SJSA1 (cell line): ENCODE data around the gene OGT. TPM values are rescaled to one million over a fixed set of nuclear protein-coding genes. Genes with fewer than 3 reads are reported as not detected.
"Not testable (repeated sequence)": the region's sequence is repeated elsewhere in the genome, so short reads cannot be mapped to it uniquely, and the experiment has no call there.

ENCODE experiments used
- DNase-seq, 2 experiments: peaks; one replicate each; pipeline ENCODE4 v3.0.0-alpha.2; 2015 to 2020; ENCODE audit warnings: low spot score in 2 of 2, low read depth in 1 of 2
- H3K27ac ChIP-seq: fragments of 250-450 bp; sonication (Bioruptor Pico); 2 replicates; pipeline ENCODE4 v1.5.1; 2020; ENCODE audit warnings: mild to moderate bottlenecking, moderate library complexity
- H3K27me3 ChIP-seq: fragments of 250-450 bp; sonication (Bioruptor Pico); replicated peaks from 2 replicates; pipeline ENCODE4 v1.5.1; 2020; ENCODE audit warnings: mild to moderate bottlenecking, moderate library complexity
- H3K36me3 ChIP-seq: fragments of 250-450 bp; sonication (Bioruptor Pico); 2 replicates; pipeline ENCODE4 v1.5.1; 2020; ENCODE audit warnings: mild to moderate bottlenecking
- H3K4me1 ChIP-seq: fragments of 250-450 bp; sonication (Bioruptor Pico); replicated peaks from 2 replicates; pipeline ENCODE4 v1.6.1; 2021; ENCODE audit warnings: mild to moderate bottlenecking
- H3K4me3 ChIP-seq: fragments of 250-450 bp; sonication (Bioruptor Pico); 2 replicates; pipeline ENCODE4 v1.5.1; 2020; ENCODE audit warnings: mild to moderate bottlenecking
- H3K9me3 ChIP-seq: fragments of 250-450 bp; sonication (Bioruptor Pico); replicated peaks from 2 replicates; pipeline ENCODE4 v1.5.1; 2020; ENCODE audit warnings: mild to moderate bottlenecking
- total RNA-seq: library from RNA; depleted of rRNA; stranded (reverse); fragments of >200 nt; shearing (Covaris generic); gene quantifications from 2 replicates; pipeline ENCODE4 v1.2.3, GENCODE V29; 2014

Gene OGT
- total RNA-seq, 1 experiment from 2014 or later = 46.8 TPM

GRCh38 chrX:71546879-71547278, 14.0 kb downstream of the OGT start:
- no peak overlapping the region for H3K4me3 ChIP-seq
- no peak for DNase-seq
- H3K36me3 ChIP-seq = peaks cover 50% of the 10 kb centered on the region
- no peak overlapping the region for H3K27ac ChIP-seq
- H3K9me3 ChIP-seq = no peaks in the 10 kb centered on the region
- H3K27me3 ChIP-seq = no peaks in the 10 kb centered on the region
- H3K4me1 ChIP-seq = peaks cover 16% of the 10 kb centered on the region

- H3K9me3 ChIP-seq = no peaks in the 10 kb centered on the region
- H3K27ac ChIP-seq = no peak overlapping the region
- no peak overlapping the region for H3K4me3 ChIP-seq
- DNase-seq = no peak
- H3K27me3 ChIP-seq = no peaks in the 10 kb centered on the region
- H3K4me1 ChIP-seq = peaks cover 12% of the 10 kb centered on the region
- peaks cover 50% of the 10 kb centered on the region for H3K36me3 ChIP-seq
These were observed 14.4 kb downstream of the OGT start for GRCh38 chrX:71547339-71547738.

GRCh38 chrX:71549986-71550385, 17.1 kb downstream of the OGT start:
- H3K4me1 ChIP-seq = no peaks in the 10 kb centered on the region
- peaks cover 45% of the 10 kb centered on the region for H3K36me3 ChIP-seq
- H3K4me3 ChIP-seq = no peak overlapping the region
- H3K9me3 ChIP-seq = no peaks in the 10 kb centered on the region
- no peaks in the 10 kb centered on the region for H3K27me3 ChIP-seq
- DNase-seq = no peak
- H3K27ac ChIP-seq = no peak overlapping the region

GRCh38 chrX:71550578-71550977, 17.7 kb downstream of the OGT start:
- H3K9me3 ChIP-seq = no peaks in the 10 kb centered on the region
- H3K27me3 ChIP-seq = no peaks in the 10 kb centered on the region
- H3K27ac ChIP-seq = no peak overlapping the region
- H3K4me3 ChIP-seq = no peak overlapping the region
- no peak for DNase-seq
- H3K36me3 ChIP-seq = peaks cover 49% of the 10 kb centered on the region
- H3K4me1 ChIP-seq = no peaks in the 10 kb centered on the region

GRCh38 chrX:71556036-71556435, 23.1 kb downstream of the OGT start:
- Histone ChIP-seq H3K36me3 (peaks cover 55% of the 10 kb centered on the region), H3K27me3 (no peaks in the 10 kb centered on the region), H3K27ac (no peak overlapping the region), H3K9me3 (no peaks in the 10 kb centered on the region), H3K4me1 (peaks cover 5% of the 10 kb centered on the region), H3K4me3 (no peak overlapping the region)
- no peak for DNase-seq

- no peak for DNase-seq
- H3K36me3 ChIP-seq = peaks cover 78% of the 10 kb centered on the region
- no peak overlapping the region for H3K4me3 ChIP-seq
- peaks cover 5% of the 10 kb centered on the region for H3K4me1 ChIP-seq
- H3K27me3 ChIP-seq = no peaks in the 10 kb centered on the region
- no peaks in the 10 kb centered on the region for H3K9me3 ChIP-seq
- H3K27ac ChIP-seq = no peak overlapping the region
These were observed 26.0 kb downstream of the OGT start for GRCh38 chrX:71558920-71559319.

- H3K9me3 ChIP-seq, DNase-seq, H3K27ac ChIP-seq, H3K4me3 ChIP-seq, H3K4me1 ChIP-seq, H3K27me3 ChIP-seq: not testable (repeated sequence)
- H3K36me3 ChIP-seq = peaks cover 79% of the 10 kb centered on the region
These were observed 26.9 kb downstream of the OGT start for GRCh38 chrX:71559773-71560172.

GRCh38 chrX:71563921-71564320, 31.0 kb downstream of the OGT start:
- Histone ChIP-seq H3K4me3 (no peak overlapping the region), H3K27ac (no peak overlapping the region), H3K27me3 (no peaks in the 10 kb centered on the region), H3K4me1 (peaks cover 5% of the 10 kb centered on the region), H3K36me3 (peaks cover 85% of the 10 kb centered on the region), H3K9me3 (no peaks in the 10 kb centered on the region)
- DNase-seq = no peak

- no peaks in the 10 kb centered on the region for H3K27me3 ChIP-seq
- no peak for DNase-seq
- H3K4me1 ChIP-seq = no peaks in the 10 kb centered on the region
- H3K9me3 ChIP-seq = no peaks in the 10 kb centered on the region
- H3K4me3 ChIP-seq = no peak overlapping the region
- H3K27ac ChIP-seq = no peak overlapping the region
- peaks cover 74% of the 10 kb centered on the region for H3K36me3 ChIP-seq
These were observed 32.7 kb downstream of the OGT start for GRCh38 chrX:71565474-71566041.

GRCh38 chrX:71571390-71571789, 38.5 kb downstream of the OGT start:
- H3K4me1 ChIP-seq, H3K27me3 ChIP-seq, H3K27ac ChIP-seq, DNase-seq, H3K9me3 ChIP-seq, H3K4me3 ChIP-seq: not testable (repeated sequence)
- H3K36me3 ChIP-seq = peaks cover 58% of the 10 kb centered on the region

- Histone ChIP-seq H3K27me3 (no peaks in the 10 kb centered on the region), H3K4me1 (no peaks in the 10 kb centered on the region), H3K4me3 (no peak overlapping the region), H3K9me3 (no peaks in the 10 kb centered on the region), H3K27ac (no peak overlapping the region), H3K36me3 (peaks cover 42% of the 10 kb centered on the region)
- DNase-seq = no peak
These were observed 40.7 kb downstream of the OGT start for GRCh38 chrX:71573590-71573989.

GRCh38 chrX:71577682-71578081, 44.8 kb downstream of the OGT start:
- Histone ChIP-seq H3K27me3 (no peaks in the 10 kb centered on the region), H3K9me3 (no peaks in the 10 kb centered on the region), H3K4me1 (no peaks in the 10 kb centered on the region), H3K36me3 (peaks cover 31% of the 10 kb centered on the region), H3K4me3 (no peak overlapping the region), H3K27ac (no peak overlapping the region)
- no peak for DNase-seq

- Histone ChIP-seq H3K4me1 (no peaks in the 10 kb centered on the region), H3K9me3 (no peaks in the 10 kb centered on the region), H3K27ac (no peak within 1 kb of the TSS), H3K4me3 (no peak within 1 kb of the TSS), H3K27me3 (no peaks in the 10 kb centered on the region), H3K36me3 (peaks cover 23% of the 10 kb centered on the region)
- DNase-seq = no peak
These were observed 45.6 kb downstream of the OGT start, which contains the start of gene GCNA for GRCh38 chrX:71578253-71579135. Gene GCNA, plus strand, starts transcription at chrX:71578437. Its CDS starts 2,385 bp downstream, at chrX:71580822.

- Histone ChIP-seq H3K36me3 (peaks cover 14% of the 10 kb centered on the region; the same call in 1 of the 2 replicates), H3K4me1 (no peaks in the 10 kb centered on the region), H3K9me3 (no peaks in the 10 kb centered on the region), H3K27me3 (no peaks in the 10 kb centered on the region), H3K4me3 (no peak overlapping the region), H3K27ac (no peak overlapping the region)
- DNase-seq = no peak
These were observed 46.5 kb downstream of the OGT start for GRCh38 chrX:71579136-71579989.
